HEK293 (cell line): ENCODE data around the gene RPRD1B.

ENCODE experiments used
- OVOL3 ChIP-seq: fragments of 450-650 bp; formaldehyde crosslinking; IDR thresholded peaks from 2 replicates; pipeline ENCODE4 v1.5.1; 2016; ENCODE audit warnings: missing biosample characterization, missing genetic modification characterization
- TF ChIP-seq, protein P1 (sequence below): fragments of 450-650 bp; formaldehyde crosslinking; IDR thresholded peaks from 2 replicates; pipeline ENCODE4 v1.5.1; 2016; ENCODE audit warnings: missing biosample characterization, missing genetic modification characterization
- TF ChIP-seq, protein P2 (sequence below): fragments of 450-650 bp; formaldehyde crosslinking; IDR thresholded peaks from 2 replicates; pipeline ENCODE4 v1.5.1; 2016; ENCODE audit warnings: missing biosample characterization, missing genetic modification characterization

GRCh38 chr20:38136421-38137245 lies 103.1 kb downstream of the RPRD1B start:
- TF ChIP-seq, protein P1, sequence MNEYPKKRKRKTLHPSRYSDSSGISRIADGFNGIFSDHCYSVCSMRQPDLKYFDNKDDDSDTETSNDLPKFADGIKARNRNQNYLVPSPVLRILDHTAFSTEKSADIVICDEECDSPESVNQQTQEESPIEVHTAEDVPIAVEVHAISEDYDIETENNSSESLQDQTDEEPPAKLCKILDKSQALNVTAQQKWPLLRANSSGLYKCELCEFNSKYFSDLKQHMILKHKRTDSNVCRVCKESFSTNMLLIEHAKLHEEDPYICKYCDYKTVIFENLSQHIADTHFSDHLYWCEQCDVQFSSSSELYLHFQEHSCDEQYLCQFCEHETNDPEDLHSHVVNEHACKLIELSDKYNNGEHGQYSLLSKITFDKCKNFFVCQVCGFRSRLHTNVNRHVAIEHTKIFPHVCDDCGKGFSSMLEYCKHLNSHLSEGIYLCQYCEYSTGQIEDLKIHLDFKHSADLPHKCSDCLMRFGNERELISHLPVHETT (tag by site-specific recombination), result no peak
- TF ChIP-seq, protein P2, sequence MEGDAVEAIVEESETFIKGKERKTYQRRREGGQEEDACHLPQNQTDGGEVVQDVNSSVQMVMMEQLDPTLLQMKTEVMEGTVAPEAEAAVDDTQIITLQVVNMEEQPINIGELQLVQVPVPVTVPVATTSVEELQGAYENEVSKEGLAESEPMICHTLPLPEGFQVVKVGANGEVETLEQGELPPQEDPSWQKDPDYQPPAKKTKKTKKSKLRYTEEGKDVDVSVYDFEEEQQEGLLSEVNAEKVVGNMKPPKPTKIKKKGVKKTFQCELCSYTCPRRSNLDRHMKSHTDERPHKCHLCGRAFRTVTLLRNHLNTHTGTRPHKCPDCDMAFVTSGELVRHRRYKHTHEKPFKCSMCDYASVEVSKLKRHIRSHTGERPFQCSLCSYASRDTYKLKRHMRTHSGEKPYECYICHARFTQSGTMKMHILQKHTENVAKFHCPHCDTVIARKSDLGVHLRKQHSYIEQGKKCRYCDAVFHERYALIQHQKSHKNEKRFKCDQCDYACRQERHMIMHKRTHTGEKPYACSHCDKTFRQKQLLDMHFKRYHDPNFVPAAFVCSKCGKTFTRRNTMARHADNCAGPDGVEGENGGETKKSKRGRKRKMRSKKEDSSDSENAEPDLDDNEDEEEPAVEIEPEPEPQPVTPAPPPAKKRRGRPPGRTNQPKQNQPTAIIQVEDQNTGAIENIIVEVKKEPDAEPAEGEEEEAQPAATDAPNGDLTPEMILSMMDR (tag by site-specific recombination), result no peak
- TF ChIP-seq OVOL3, result no peak
